LNCAP (cell line): ENCODE data around the gene NFATC2.

Experiments used
- TF ChIP-seq, protein P1 (sequence below): fragments of 450-650 bp; IDR thresholded peaks from 2 replicates; pipeline ENCODE4 v1.5.1; 2017; ENCODE audit warnings: mild to moderate bottlenecking

NFATC2 gene

DNA sequence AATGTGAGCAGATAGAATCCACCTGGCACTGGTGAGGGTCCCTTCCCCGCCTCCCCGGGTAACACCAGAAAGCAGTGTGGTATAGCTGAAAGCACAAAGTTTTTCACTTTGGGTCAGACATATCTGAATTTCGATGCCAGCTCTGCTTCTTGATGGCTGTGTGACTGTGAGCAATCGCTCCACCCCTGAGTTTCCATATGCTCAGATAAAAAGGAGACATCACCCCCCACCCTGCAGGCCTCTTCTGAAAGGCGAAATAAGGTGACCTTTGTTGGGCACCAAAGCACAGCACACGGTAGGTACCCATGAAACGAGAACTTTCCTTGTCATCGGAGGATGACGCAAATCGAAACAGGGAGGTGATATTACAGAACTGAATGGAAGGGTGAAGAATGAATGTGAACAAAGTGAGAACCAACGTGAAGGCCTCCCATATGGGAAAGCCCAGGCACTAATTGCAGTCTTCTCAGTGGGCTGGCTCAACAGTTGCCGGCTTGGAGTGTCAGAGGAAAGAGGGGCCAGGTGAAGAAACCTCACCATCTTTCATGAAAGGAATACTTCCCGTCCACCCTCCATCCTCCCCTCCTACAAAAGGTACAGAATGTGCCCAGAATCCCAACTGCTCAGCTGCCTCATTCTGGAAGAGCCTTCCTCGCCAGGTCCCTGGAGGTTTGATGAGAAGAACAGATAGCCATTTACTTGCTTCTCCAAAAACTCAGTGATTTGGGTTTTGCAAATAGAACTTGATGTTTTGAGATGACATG lies 61.8 kb downstream of the NFATC2 start:
- TF ChIP-seq, protein P1, sequence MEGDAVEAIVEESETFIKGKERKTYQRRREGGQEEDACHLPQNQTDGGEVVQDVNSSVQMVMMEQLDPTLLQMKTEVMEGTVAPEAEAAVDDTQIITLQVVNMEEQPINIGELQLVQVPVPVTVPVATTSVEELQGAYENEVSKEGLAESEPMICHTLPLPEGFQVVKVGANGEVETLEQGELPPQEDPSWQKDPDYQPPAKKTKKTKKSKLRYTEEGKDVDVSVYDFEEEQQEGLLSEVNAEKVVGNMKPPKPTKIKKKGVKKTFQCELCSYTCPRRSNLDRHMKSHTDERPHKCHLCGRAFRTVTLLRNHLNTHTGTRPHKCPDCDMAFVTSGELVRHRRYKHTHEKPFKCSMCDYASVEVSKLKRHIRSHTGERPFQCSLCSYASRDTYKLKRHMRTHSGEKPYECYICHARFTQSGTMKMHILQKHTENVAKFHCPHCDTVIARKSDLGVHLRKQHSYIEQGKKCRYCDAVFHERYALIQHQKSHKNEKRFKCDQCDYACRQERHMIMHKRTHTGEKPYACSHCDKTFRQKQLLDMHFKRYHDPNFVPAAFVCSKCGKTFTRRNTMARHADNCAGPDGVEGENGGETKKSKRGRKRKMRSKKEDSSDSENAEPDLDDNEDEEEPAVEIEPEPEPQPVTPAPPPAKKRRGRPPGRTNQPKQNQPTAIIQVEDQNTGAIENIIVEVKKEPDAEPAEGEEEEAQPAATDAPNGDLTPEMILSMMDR, result no peak

DNA sequence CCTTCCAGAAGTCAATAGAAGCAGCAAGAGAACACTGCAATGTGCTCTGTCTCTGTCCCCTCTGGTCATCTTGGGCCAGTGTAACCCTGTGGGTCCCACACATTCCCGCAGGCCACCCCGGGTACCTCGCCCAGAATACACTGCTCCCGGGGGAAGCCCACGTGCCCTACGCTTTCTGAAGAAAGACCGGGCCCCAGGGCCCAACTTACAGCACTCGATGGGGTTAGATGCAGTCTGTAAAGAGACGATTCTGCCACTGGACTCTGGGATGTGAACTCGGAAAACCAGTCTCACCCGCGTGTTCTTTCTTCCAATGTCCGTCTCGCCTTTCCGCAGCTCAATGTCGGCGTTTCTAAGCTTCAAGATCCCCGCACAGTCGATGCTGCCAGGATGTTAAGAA lies 68.7 kb downstream of the NFATC2 start:
- TF ChIP-seq, protein P1, result no peak

GRCh38 chr20:51473256-51473655 lies 69.3 kb downstream of the NFATC2 start:
- TF ChIP-seq, protein P1, result no peak

DNA sequence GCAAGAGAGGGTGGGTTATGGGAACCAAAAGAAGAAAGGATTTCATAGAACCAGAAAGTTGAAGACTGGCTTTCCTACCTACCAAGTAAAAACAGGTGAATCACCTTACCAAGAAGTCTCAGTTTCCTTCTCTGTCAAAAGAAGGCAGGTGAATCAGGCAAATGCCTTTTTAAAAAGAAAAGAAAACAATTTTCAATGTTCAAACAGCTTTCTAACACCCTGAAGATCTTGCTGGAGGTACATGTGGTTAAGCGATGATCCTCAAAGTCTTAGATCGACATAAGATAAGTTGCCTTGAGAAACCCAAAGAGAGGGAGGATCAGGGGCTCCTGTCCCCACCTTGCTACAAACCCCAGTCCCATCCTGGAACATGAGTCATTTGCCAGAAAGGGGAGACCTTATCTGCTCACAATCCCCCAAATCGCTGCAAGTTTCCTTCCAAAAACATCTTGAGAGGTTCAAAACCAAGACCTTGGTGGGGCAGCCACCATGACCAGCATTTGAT lies 71.6 kb downstream of the NFATC2 start:
- TF ChIP-seq, protein P1, result no peak

DNA sequence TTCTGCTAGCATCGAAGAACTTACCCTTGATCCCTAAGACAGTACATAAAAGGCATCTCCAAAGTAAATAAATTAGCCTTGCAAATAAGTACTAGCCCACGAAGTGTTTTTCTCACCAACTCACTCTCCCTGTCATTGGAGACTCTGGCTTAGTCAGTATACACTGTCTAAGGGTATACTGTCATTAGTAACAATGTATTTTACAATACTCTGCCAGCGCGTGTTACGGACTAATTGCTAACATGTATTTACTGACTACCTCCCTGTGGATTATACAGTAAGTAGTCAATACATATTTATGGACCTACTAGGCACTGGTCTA lies 72.1 kb downstream of the NFATC2 start:
- TF ChIP-seq, protein P1, result no peak

GRCh38 chr20:51469578-51470498 lies 72.7 kb downstream of the NFATC2 start:
- TF ChIP-seq, protein P1, result no peak

DNA sequence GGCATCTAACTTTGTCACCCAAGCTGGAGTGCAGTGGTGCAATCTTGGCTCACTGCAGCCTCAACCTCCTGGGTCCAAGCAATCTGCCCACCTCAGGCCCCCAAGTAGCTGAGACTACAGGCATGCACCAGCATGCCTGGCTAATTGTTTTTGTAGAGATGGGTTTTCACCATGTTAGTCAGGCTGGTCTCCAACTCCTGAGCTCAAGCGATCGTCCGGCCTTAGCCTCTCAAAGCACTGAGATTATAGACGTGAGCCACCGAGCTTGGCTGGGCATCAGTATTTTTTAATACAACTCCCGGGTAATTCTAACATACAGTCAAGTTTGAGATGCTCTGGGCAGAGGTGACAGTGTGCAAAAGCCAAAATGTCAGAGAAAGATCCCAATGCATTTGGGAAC lies 73.5 kb downstream of the NFATC2 start:
- TF ChIP-seq, protein P1, result no peak
